ENCODE results near the gene C17orf67.

- TF ChIP-seq CTCF (IDR thresholded peaks at IDR 0.05) (no peak), POLR2A (IDR thresholded peaks at IDR 0.05) (no peak), EP300 (IDR thresholded peaks at IDR 0.05; ENCODE audit: low read depth) (no peak)
Observed at GRCh38 chr17:56810891-56811775, 22.6 kb downstream of the C17orf67 start.
